GM12873 (cell line): ENCODE results near the gene PAAF1.

Experiments
- TF ChIP-seq, protein P1 (sequence below): IDR thresholded peaks from 2 replicates; pipeline ENCODE4 v1.5.1; 2012; ENCODE audit warnings: low read depth, mild to moderate bottlenecking, moderate library complexity, low read length, control low read depth; ENCODE audit not compliant: insufficient read depth; ENCODE audit errors: missing control alignments

The PAAF1 gene

DNA sequence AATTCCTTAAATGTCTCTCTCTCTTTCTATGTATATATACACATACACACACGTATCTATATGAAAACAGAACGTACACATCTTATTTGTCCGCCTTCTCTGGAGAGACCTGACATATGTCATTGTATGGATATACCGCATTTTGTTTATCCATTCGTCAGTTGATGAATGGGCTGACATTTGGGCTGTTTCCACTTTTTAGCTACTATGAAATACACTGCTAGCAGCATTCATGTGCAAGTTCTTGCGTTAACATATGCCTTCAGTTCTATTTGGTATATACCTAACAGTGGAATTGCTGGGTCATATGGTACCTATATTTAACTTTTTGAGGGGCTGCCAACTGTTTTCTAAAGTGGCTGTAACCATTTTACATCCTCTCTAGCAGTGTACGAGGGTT, 56.0 kb downstream of the PAAF1 start:
- TF ChIP-seq, protein P1, sequence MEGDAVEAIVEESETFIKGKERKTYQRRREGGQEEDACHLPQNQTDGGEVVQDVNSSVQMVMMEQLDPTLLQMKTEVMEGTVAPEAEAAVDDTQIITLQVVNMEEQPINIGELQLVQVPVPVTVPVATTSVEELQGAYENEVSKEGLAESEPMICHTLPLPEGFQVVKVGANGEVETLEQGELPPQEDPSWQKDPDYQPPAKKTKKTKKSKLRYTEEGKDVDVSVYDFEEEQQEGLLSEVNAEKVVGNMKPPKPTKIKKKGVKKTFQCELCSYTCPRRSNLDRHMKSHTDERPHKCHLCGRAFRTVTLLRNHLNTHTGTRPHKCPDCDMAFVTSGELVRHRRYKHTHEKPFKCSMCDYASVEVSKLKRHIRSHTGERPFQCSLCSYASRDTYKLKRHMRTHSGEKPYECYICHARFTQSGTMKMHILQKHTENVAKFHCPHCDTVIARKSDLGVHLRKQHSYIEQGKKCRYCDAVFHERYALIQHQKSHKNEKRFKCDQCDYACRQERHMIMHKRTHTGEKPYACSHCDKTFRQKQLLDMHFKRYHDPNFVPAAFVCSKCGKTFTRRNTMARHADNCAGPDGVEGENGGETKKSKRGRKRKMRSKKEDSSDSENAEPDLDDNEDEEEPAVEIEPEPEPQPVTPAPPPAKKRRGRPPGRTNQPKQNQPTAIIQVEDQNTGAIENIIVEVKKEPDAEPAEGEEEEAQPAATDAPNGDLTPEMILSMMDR = no peak

DNA sequence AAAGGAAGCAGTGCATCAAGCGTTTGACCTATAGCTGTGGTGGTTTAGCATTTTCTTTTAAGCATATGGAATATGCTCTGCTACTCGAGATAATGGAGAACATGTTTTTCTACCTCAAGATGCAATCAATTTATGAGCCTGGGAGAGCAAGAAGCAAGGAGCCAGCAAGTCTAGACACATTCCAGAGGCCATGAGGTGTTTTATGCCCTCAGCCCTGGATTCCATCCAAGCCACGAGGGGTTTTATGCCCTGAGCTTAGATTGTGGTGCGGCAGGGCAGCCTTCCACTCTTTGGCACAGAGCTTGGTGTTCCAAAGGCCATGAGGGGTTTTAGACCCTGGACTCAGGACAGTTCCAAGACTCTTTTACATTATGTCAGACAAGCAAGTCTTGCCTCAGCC, 62.3 kb downstream of the PAAF1 start:
- TF ChIP-seq, protein P1 = no peak

DNA sequence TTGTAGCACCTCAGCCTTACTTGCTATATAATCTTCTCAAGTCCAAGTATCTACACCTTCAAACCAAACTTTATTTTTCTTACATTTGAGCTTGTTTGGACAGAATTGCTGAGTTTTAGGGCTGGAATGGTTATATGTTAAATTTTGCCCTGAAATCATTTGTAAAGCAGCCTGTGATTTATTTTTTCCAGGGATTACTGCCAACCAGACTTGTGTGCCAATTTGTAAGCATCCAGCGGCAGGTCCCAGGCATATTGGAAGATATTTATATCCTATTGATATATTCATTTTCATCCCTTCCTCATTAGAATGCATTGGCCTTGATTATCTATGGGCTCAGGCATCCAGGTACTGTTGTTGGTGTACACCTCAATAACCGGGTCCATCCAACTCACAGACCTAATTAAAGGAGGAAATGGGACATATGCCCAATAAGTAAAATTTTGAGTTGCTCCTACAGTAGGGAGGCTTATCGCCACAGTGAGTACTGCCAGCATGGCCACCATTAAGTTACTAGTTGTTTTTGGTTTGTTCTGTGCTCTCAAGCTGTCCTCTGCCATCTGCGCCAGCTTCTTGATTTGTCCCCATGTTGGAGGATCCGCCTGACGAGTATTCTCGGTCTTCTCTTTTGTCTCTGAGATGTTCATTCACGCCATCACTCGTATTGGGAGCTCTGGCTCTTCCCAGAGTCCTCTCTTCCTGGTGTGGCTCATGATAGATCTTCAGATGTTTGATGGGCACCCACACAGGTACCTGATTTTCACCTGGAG, 64.2 kb downstream of the PAAF1 start:
- TF ChIP-seq, protein P1 = no peak

DNA sequence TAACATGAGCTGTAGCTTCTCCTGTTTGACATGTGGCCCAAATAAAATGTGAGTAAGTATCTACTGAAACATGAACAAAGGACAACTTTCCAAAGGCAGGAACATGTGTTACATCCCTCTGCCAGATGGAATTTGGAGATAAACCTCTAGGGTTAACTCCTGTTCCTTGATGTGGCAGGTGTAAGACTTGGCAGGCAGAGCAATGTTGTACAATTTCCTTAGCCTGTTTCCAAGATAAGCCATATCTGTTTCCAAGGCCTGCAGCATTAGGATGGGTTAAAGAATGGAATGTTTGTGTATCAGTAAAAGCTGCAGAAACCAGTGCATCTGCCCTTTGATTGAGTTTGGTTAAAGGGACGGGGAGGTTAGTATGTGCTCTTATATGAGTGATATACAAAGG, 65.2 kb downstream of the PAAF1 start:
- TF ChIP-seq, protein P1 = no peak

DNA sequence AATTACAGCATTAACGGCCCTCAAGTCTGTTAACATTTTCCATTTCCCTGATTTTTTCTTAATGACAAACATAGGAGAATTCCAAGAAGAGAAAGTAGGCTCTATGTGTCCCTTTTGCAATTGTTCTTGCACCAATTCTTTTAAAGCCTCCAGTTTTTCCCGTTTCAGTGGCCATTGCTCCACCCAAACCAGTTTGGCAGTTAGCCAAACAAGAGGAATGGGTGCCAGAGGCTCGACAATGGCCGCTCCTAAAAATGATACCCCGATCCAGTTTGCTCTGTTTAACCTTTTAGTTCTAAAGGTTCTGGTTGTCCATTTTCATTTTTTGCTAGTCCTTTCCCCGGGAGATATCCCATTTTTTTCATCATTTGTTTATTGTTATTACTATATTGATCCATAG, 67.3 kb downstream of the PAAF1 start:
- TF ChIP-seq, protein P1 = no peak

DNA sequence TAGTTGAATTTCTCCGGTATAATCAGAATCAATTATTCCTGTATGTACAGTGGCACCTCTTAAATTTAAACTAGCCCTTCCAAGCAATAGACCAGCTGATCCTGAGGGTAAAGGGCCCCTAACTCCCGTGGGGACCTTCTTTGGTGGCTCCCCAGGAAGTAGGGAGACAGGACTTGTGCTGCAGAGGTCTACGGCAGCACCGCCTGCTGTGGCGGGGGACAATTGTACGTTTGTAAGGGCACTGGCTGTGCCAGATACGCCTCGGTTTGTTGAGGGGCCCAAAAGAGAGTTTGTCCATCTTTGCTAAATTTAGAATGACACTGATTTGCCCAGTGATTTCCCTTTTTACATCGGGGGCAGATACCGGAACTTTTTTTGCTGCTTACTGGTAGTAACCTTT, 68.1 kb downstream of the PAAF1 start:
- TF ChIP-seq, protein P1 = no peak

DNA sequence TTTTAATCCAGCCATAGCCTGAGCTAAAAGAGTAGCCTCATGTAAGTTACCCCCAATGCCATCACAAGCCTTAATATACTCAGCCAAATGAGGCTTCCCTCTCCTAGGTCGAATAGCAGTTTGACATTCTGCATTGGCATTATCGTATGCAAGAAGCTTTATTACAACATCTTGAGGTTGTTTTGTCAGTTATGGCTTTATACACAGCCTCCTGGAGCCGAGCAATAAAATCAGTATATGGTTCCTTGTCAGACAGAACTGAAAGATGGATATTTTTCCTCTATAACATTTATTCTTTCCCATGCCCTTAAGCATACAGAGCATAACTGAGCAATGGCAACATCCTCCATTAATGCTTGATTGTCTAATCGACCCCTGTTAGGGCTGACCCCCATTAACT, 68.6 kb downstream of the PAAF1 start:
- TF ChIP-seq, protein P1 = no peak
